SHP77 (cell line): ENCODE data around the gene FCGBP.
"Not testable (repeated sequence)": the region's sequence is repeated elsewhere in the genome, so short reads cannot be mapped to it uniquely, and the experiment has no call there.

Source experiments
- DNase-seq, 2 experiments: peaks; one replicate each; lab custom pipeline; 2025; lab: John Stamatoyannopoulos, UW

FCGBP gene

GRCh38 chr19:39917561-39918182, 16.8 kb downstream of the FCGBP start:
- no peak for DNase-seq

GRCh38 chr19:39916851-39917396, 17.5 kb downstream of the FCGBP start:
- no peak for DNase-seq

GRCh38 chr19:39916236-39916635, 18.2 kb downstream of the FCGBP start:
- no peak for DNase-seq

- no peak for DNase-seq
Observed at GRCh38 chr19:39915848-39916215, 18.6 kb downstream of the FCGBP start.

- DNase-seq = no peak
Observed at GRCh38 chr19:39915101-39915847, 19.2 kb downstream of the FCGBP start.

- no peak for DNase-seq
Observed at GRCh38 chr19:39913682-39914333, 20.6 kb downstream of the FCGBP start.

GRCh38 chr19:39908803-39909202, 25.6 kb downstream of the FCGBP start:
- no peak for DNase-seq

GRCh38 chr19:39906820-39907611, 27.4 kb downstream of the FCGBP start:
- no peak for DNase-seq

- no peak for DNase-seq
Observed at GRCh38 chr19:39906283-39906682, 28.2 kb downstream of the FCGBP start.

GRCh38 chr19:39903486-39904091, 30.8 kb downstream of the FCGBP start:
- DNase-seq = not testable (repeated sequence)

GRCh38 chr19:39902326-39902725, 32.1 kb downstream of the FCGBP start:
- DNase-seq = not testable (repeated sequence)

GRCh38 chr19:39901681-39902080, 32.8 kb downstream of the FCGBP start:
- not testable (repeated sequence) for DNase-seq

GRCh38 chr19:39898858-39899257, 35.6 kb downstream of the FCGBP start:
- not testable (repeated sequence) for DNase-seq

GRCh38 chr19:39897511-39898245, 36.8 kb downstream of the FCGBP start:
- DNase-seq = peak; percentile 50 to 69

- not testable (repeated sequence) for DNase-seq
Observed at GRCh38 chr19:39895096-39895495, 39.3 kb downstream of the FCGBP start.

GRCh38 chr19:39894236-39894606, 40.2 kb downstream of the FCGBP start:
- not testable (repeated sequence) for DNase-seq

GRCh38 chr19:39893366-39894235, 40.8 kb downstream of the FCGBP start:
- not testable (repeated sequence) for DNase-seq

- DNase-seq = not testable (repeated sequence)
Observed at GRCh38 chr19:39892506-39892902, 41.9 kb downstream of the FCGBP start.

GRCh38 chr19:39891660-39892505, 42.6 kb downstream of the FCGBP start:
- peak; percentile 77 to 85 for DNase-seq
